ENCODE results near the gene SCN3B.

GRCh38 chr11:123694551-123694950 lies 40.1 kb upstream of the SCN3B start:
- TF ChIP-seq, protein P1, sequence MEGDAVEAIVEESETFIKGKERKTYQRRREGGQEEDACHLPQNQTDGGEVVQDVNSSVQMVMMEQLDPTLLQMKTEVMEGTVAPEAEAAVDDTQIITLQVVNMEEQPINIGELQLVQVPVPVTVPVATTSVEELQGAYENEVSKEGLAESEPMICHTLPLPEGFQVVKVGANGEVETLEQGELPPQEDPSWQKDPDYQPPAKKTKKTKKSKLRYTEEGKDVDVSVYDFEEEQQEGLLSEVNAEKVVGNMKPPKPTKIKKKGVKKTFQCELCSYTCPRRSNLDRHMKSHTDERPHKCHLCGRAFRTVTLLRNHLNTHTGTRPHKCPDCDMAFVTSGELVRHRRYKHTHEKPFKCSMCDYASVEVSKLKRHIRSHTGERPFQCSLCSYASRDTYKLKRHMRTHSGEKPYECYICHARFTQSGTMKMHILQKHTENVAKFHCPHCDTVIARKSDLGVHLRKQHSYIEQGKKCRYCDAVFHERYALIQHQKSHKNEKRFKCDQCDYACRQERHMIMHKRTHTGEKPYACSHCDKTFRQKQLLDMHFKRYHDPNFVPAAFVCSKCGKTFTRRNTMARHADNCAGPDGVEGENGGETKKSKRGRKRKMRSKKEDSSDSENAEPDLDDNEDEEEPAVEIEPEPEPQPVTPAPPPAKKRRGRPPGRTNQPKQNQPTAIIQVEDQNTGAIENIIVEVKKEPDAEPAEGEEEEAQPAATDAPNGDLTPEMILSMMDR (IDR thresholded peaks at IDR 0.05; ENCODE audit: low read depth, low read length, missing input control): no peak
- TF ChIP-seq TAF1 (conservative IDR thresholded peaks at IDR 0.05): no peak
- TF ChIP-seq, protein P2, sequence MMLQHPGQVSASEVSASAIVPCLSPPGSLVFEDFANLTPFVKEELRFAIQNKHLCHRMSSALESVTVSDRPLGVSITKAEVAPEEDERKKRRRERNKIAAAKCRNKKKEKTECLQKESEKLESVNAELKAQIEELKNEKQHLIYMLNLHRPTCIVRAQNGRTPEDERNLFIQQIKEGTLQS (IDR thresholded peaks at IDR 0.05): no peak
- TF ChIP-seq, protein P3, sequence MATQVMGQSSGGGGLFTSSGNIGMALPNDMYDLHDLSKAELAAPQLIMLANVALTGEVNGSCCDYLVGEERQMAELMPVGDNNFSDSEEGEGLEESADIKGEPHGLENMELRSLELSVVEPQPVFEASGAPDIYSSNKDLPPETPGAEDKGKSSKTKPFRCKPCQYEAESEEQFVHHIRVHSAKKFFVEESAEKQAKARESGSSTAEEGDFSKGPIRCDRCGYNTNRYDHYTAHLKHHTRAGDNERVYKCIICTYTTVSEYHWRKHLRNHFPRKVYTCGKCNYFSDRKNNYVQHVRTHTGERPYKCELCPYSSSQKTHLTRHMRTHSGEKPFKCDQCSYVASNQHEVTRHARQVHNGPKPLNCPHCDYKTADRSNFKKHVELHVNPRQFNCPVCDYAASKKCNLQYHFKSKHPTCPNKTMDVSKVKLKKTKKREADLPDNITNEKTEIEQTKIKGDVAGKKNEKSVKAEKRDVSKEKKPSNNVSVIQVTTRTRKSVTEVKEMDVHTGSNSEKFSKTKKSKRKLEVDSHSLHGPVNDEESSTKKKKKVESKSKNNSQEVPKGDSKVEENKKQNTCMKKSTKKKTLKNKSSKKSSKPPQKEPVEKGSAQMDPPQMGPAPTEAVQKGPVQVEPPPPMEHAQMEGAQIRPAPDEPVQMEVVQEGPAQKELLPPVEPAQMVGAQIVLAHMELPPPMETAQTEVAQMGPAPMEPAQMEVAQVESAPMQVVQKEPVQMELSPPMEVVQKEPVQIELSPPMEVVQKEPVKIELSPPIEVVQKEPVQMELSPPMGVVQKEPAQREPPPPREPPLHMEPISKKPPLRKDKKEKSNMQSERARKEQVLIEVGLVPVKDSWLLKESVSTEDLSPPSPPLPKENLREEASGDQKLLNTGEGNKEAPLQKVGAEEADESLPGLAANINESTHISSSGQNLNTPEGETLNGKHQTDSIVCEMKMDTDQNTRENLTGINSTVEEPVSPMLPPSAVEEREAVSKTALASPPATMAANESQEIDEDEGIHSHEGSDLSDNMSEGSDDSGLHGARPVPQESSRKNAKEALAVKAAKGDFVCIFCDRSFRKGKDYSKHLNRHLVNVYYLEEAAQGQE (IDR thresholded peaks at IDR 0.05): no peak
- no peak for TF ChIP-seq SP1 (IDR thresholded peaks at IDR 0.05)
- no peak for TF ChIP-seq RAD21 (IDR thresholded peaks at IDR 0.05)
- TF ChIP-seq, protein P4, sequence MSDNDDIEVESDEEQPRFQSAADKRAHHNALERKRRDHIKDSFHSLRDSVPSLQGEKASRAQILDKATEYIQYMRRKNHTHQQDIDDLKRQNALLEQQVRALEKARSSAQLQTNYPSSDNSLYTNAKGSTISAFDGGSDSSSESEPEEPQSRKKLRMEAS (IDR thresholded peaks at IDR 0.05): no peak
- TF ChIP-seq YY1 (IDR thresholded peaks at IDR 0.05): no peak
- no peak for TF ChIP-seq GABPA (IDR thresholded peaks at IDR 0.05 in 1 of 2, conservative IDR thresholded peaks at IDR 0.05 in 1 of 2)
- no peak for TF ChIP-seq HNF4G (IDR thresholded peaks at IDR 0.05)
- no peak for TF ChIP-seq HNF4A (conservative IDR thresholded peaks at IDR 0.05)

All from liver (tissue), 3 donors.